ENCODE data around the gene SPX.

SPX gene

DNA sequence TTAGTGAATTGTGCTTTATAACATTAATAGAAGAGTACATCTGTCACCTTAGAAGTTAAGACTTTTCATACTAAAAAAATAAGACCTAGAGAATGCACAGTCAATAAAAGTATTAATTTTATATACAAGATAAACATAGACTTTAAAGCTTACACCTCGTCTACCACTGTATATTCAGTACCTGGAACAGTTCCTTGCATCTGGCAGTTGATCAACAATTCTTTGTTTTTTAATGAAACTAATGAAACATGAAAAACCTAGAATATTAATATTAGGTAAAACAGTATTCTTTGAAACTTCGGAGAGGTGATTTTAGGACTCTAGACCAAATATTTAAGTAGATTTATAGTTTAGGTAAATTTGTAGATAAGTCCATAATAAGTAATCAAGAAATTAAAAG lies 20.2 kb upstream of the SPX start:
- TF ChIP-seq CTCF (IDR thresholded peaks at IDR 0.05; ENCODE audit: insufficient read depth, low read length, poor library complexity, severe bottlenecking), result no peak
- no peak for DNase-seq (ENCODE audit: extremely low read depth, insufficient read length)
- Histone ChIP-seq H3K36me3 (ENCODE audit: control insufficient read depth, insufficient read depth, low read length) (peaks cover 1% of the 10 kb centered on the region; the same call in 1 of the 2 replicates), H3K27me3 (replicated peaks; ENCODE audit: control insufficient read depth, insufficient read depth, low read length) (no peaks in the 10 kb centered on the region), H3K4me3 (replicated peaks; ENCODE audit: low read depth, low read length) (no peak overlapping the region)

DNA sequence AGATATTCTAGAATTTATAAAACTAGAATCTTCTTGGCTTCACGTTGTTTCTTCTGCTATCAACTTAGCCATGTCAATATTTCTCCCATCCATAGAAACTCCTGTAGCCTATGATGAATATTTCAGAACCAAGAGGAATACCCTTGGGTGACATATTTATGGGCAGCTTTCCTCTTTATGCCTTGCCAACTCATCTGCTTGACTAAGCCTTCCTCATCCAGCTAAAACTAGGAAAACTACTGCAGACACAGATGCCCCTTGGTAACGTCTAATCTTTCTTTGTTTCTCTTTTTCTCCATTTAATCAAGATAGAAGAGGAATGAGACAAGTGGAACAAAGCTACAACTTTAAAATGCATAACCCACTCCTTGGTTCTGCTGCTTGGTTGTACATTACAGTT lies 18.2 kb upstream of the SPX start:
- Histone ChIP-seq H3K4me3 (replicated peaks; ENCODE audit: low read depth, low read length) (no peak overlapping the region), H3K27me3 (replicated peaks; ENCODE audit: control insufficient read depth, insufficient read depth, low read length) (no peaks in the 10 kb centered on the region), H3K36me3 (ENCODE audit: control insufficient read depth, insufficient read depth, low read length) (peaks cover 2% of the 10 kb centered on the region; the same call in 1 of the 2 replicates)
- TF ChIP-seq CTCF (IDR thresholded peaks at IDR 0.05; ENCODE audit: insufficient read depth, low read length, poor library complexity, severe bottlenecking), result no peak
- DNase-seq (ENCODE audit: extremely low read depth, insufficient read length), result no peak

DNA sequence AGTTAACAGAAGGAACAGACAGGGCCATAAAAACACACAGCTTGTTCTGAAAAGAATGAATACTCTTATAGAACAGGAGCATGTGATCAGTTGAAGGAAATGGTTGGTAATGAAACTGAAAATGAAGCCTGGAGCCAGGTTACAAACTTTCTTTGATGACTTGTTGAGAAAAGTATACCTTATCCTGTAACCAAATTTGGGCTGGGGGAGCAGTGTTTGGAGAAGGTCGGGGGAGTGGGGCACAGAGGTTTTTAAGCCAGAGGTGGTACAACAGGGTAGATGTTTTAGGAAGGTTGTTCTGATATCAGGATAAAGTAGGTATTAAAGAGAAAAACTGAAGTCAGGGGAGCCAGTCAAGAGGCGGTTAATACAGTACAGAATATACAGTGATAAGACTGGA lies 16.3 kb upstream of the SPX start:
- TF ChIP-seq CTCF (IDR thresholded peaks at IDR 0.05; ENCODE audit: insufficient read depth, low read length, poor library complexity, severe bottlenecking), result no peak
- Histone ChIP-seq H3K27me3 (replicated peaks; ENCODE audit: control insufficient read depth, insufficient read depth, low read length) (no peaks in the 10 kb centered on the region), H3K36me3 (ENCODE audit: control insufficient read depth, insufficient read depth, low read length) (peaks cover 4% of the 10 kb centered on the region), H3K4me3 (replicated peaks; ENCODE audit: low read depth, low read length) (no peak overlapping the region)
- no peak for DNase-seq (ENCODE audit: extremely low read depth, insufficient read length)

DNA sequence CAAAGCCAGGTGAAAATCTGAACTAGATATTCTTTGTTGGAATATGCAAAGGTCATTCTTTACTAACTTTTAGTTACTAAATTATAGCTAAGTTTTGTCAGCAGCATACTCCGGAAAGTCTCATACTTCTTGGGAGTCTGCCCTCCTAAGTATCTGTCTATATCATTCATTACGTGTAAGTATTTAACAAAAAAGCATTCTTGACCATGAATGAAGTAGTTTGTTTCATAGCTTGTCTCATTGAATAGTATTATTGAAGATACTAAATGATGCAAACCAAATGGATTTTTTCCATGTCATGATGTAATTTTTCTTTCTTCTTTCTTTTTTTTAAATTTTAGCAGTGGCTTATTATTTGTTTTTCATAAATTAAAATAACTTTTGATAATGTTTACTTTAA lies 9.8 kb upstream of the SPX start:
- TF ChIP-seq CTCF (IDR thresholded peaks at IDR 0.05; ENCODE audit: insufficient read depth, low read length, poor library complexity, severe bottlenecking), result no peak
- no peak overlapping the region for H3K4me3 ChIP-seq (replicated peaks; ENCODE audit: low read depth, low read length)
- DNase-seq (ENCODE audit: extremely low read depth, insufficient read length), result no peak
- H3K36me3 ChIP-seq (ENCODE audit: control insufficient read depth, insufficient read depth, low read length), result peaks cover 7% of the 10 kb centered on the region
- H3K27me3 ChIP-seq (replicated peaks; ENCODE audit: control insufficient read depth, insufficient read depth, low read length), result no peaks in the 10 kb centered on the region

DNA sequence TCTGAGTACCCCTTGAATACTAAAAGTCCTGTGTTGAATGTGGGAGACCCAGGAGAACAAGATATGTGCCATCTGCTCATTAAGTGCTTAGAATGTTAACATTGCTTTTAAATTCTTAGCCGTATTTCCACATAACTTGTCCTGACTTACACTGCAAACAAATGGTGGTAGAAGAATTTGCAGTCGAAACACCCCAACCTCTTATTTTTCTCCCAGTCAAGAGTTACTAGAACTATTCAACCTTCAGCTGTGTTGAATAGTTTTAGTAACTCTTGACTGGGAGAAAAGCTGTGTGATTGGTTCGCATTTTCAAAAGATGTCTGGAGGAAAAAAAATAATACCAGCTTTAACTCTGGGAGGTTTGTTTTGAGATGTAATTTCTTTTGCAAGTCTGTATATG lies 7.6 kb upstream of the SPX start:
- Histone ChIP-seq H3K4me3 (replicated peaks; ENCODE audit: low read depth, low read length) (no peak overlapping the region), H3K27me3 (replicated peaks; ENCODE audit: control insufficient read depth, insufficient read depth, low read length) (no peaks in the 10 kb centered on the region), H3K36me3 (ENCODE audit: control insufficient read depth, insufficient read depth, low read length) (peaks cover 7% of the 10 kb centered on the region)
- TF ChIP-seq CTCF (IDR thresholded peaks at IDR 0.05; ENCODE audit: insufficient read depth, low read length, poor library complexity, severe bottlenecking), result no peak
- no peak for DNase-seq (ENCODE audit: extremely low read depth, insufficient read length)

GRCh38 chr12:21521541-21521940 lies 4.6 kb upstream of the SPX start:
- no peak for TF ChIP-seq CTCF (IDR thresholded peaks at IDR 0.05; ENCODE audit: insufficient read depth, low read length, poor library complexity, severe bottlenecking)
- H3K4me3 ChIP-seq (replicated peaks; ENCODE audit: low read depth, low read length), result no peak overlapping the region
- H3K27me3 ChIP-seq (replicated peaks; ENCODE audit: control insufficient read depth, insufficient read depth, low read length), result no peaks in the 10 kb centered on the region
- no peak for DNase-seq (ENCODE audit: extremely low read depth, insufficient read length)
- H3K36me3 ChIP-seq (ENCODE audit: control insufficient read depth, insufficient read depth, low read length), result no peaks in the 10 kb centered on the region
